HG02870 (cell line): ENCODE data around the gene AFG1L.
"Not testable (repeated sequence)": the region's sequence is repeated elsewhere in the genome, so short reads cannot be mapped to it uniquely, and the experiment has no call there.

Experiments used
- ATAC-seq: cut with Tn5 transposase; IDR thresholded peaks from one replicate; pipeline ENCODE4 v1.9.1; 2021; ENCODE audit warnings: mild to moderate bottlenecking, moderate library complexity; ENCODE audit not compliant: unreplicated experiment

AFG1L gene

GRCh38 chr6:108550256-108550655 is 255.4 kb downstream of the AFG1L start:
- ATAC-seq = no peak

GRCh38 chr6:108555399-108556052 is 260.7 kb downstream of the AFG1L start:
- no peak for ATAC-seq

- ATAC-seq = no peak
These were observed 261.4 kb downstream of the AFG1L start for GRCh38 chr6:108556250-108556649.

- ATAC-seq = no peak
These were observed 262.1 kb downstream of the AFG1L start for GRCh38 chr6:108556866-108557493.

- no peak for ATAC-seq
These were observed 262.9 kb downstream of the AFG1L start for GRCh38 chr6:108557494-108558371.

- peak; percentile 59 for ATAC-seq
These were observed 263.7 kb downstream of the AFG1L start for GRCh38 chr6:108558372-108559096.

- ATAC-seq = peak; percentile 34
These were observed 264.4 kb downstream of the AFG1L start for GRCh38 chr6:108559097-108559883.

GRCh38 chr6:108559884-108560462 is 265.1 kb downstream of the AFG1L start:
- ATAC-seq = peak; percentile 2

GRCh38 chr6:108560463-108561308 is 265.8 kb downstream of the AFG1L start, which contains the start of gene FOXO3:
Gene FOXO3, plus strand, starts transcription at chr6:108560917. Its CDS starts 292 bp downstream, at chr6:108561209.
- no peak for ATAC-seq

GRCh38 chr6:108561309-108561647 is 266.4 kb downstream of the AFG1L start:
- not testable (repeated sequence) for ATAC-seq

- ATAC-seq = no peak
These were observed 267.1 kb downstream of the AFG1L start for GRCh38 chr6:108561742-108562502.

- no peak for ATAC-seq
These were observed 267.7 kb downstream of the AFG1L start for GRCh38 chr6:108562503-108562993.

GRCh38 chr6:108563292-108563691 is 268.4 kb downstream of the AFG1L start:
- ATAC-seq = no peak

- no peak for ATAC-seq
These were observed 269.3 kb downstream of the AFG1L start for GRCh38 chr6:108564178-108564577.

GRCh38 chr6:108565091-108565766 is 270.4 kb downstream of the AFG1L start:
- peak; percentile 75 for ATAC-seq

GRCh38 chr6:108565893-108566292 is 271.0 kb downstream of the AFG1L start:
- ATAC-seq = peak; percentile 26

GRCh38 chr6:108566406-108566805 is 271.6 kb downstream of the AFG1L start:
- no peak for ATAC-seq
